Subcutaneous adipose tissue (tissue), 4 donors: ENCODE data around the gene TNIK. TPM values are rescaled to one million over a fixed set of nuclear protein-coding genes. Genes with fewer than 3 reads are reported as not detected.

Source experiments
- CTCF ChIP-seq: fragments of 450-650 bp; IDR thresholded peaks from one replicate; pipeline ENCODE4 v1.5.1; 2016; ENCODE audit warnings: low read depth, mild to moderate bottlenecking, control low read depth, antibody characterized with exemption, moderate library complexity
- total RNA-seq, 4 donors: library from RNA; depleted of rRNA; stranded (reverse); fragments of >200 nt; gene quantifications; one replicate each; pipeline ENCODE4 v1.1.0, GENCODE V29; 2016

The TNIK gene
- total RNA-seq, 4 donors from 2014 or later = 1.5 to 11.7 (median 1.9) TPM

GRCh38 chr3:171446301-171446700, 13.9 kb downstream of the TNIK start:
- TF ChIP-seq CTCF = no peak

GRCh38 chr3:171445620-171446204, 14.5 kb downstream of the TNIK start:
- no peak for TF ChIP-seq CTCF

DNA sequence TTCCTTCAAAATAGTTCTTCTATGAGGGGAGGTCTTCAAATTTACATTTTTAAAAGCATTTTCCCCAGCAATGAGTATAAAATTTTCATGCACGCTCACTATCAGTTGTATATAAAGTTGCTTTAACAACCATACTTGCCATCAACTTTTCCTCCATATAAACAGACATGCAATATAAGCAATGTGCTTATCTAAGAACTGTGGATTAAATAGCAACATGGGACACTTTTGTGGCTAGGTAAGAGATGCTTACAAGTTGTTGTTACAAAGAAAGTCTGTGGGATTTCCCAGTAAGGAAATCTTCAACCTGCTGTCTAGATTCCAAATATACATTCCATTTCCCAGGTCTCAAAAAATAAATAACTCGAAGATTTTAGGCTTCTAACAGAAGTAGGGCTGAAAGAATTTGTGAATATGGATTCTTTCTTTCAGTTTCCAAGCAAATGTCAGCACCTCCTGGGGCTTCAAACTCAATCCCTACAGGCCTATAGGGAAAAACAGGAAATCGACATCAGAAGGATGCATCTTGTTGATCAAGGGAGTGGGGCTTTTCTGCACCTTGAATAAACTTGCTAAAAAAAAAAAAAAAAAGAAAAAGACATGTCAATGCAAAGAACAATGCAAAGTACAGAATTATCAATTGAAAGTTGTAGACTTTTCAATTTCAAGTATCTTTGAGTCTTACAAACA, 16.1 kb downstream of the TNIK start:
- no peak for TF ChIP-seq CTCF

GRCh38 chr3:171443211-171443957, 16.8 kb downstream of the TNIK start:
- TF ChIP-seq CTCF = no peak

GRCh38 chr3:171442184-171442583, 18.0 kb downstream of the TNIK start:
- TF ChIP-seq CTCF = no peak

DNA sequence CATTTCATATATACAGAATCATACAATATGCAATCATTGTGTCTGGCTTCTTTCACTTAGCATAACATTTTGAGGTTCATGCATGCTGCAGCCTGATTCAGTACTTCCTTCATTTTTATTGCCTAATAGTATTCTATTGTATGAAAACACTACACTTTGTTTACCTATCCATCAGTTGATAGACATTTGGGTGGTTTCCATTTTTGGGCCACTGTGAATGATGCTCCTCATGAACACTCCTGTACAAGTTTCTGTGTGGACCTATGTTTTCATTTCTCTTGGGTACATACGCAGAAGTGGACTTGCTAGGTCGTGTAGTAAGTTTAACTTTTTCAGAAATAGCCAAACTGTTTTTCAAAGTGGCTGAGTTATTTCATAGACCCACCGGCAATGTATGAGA, 18.8 kb downstream of the TNIK start:
- TF ChIP-seq CTCF = no peak

DNA sequence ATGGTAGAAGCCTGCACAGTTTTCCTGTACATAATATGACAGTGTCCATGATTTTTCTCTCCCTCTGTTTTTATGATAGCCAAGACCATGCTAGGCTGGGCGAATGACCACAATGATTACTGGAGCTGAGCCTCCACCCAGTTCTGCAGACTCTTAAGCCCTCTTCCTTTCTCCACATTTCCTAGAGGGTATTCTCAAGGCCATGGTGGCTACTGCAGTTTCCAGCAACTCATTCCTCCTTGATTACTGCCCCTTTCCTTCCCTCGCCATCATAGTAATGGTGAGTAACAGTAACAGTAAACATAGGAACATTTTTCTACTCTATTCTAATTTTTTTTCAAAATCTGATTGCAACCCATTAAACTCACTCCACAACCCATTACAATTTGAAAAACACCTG, 20.2 kb downstream of the TNIK start:
- TF ChIP-seq CTCF = no peak
